H9 (cell line): ENCODE results near the gene DSTN. TPM values are rescaled to one million over a fixed set of nuclear protein-coding genes. Genes with fewer than 3 reads are reported as not detected.

Source experiments
- DNase-seq: peaks from one replicate; pipeline ENCODE4 v3.0.0-alpha.2; 2017
- H2AFZ ChIP-seq: one replicate; pipeline ENCODE4 v1.6.1; 2013; ENCODE audit warnings: mild to moderate bottlenecking, low read length, control low read depth, moderate library complexity
- H2AK5ac ChIP-seq: 2 replicates; pipeline ENCODE4 v1.6.1; 2013; ENCODE audit warnings: low read length, control low read depth, mixed read lengths; ENCODE audit not compliant: insufficient read length
- H2BK120ac ChIP-seq: one replicate; pipeline ENCODE4 v1.6.1; 2013; ENCODE audit warnings: low read depth, mild to moderate bottlenecking, low read length, control low read depth, inconsistent platforms; ENCODE audit not compliant: poor library complexity, severe bottlenecking
- H2BK12ac ChIP-seq: 2 replicates; pipeline ENCODE4 v1.6.1; 2013; ENCODE audit warnings: low read length, control low read depth, mixed read lengths, low read depth; ENCODE audit not compliant: insufficient read length
- H2BK15ac ChIP-seq: 2 replicates; pipeline ENCODE4 v1.6.1; 2013; ENCODE audit warnings: low read depth, low read length, control low read depth
- H2BK20ac ChIP-seq: one replicate; pipeline ENCODE4 v1.6.1; 2013; ENCODE audit warnings: low read depth, mild to moderate bottlenecking, low read length, control low read depth, inconsistent platforms; ENCODE audit not compliant: poor library complexity, severe bottlenecking
- H2BK5ac ChIP-seq: 2 replicates; pipeline ENCODE4 v1.6.1; 2013; ENCODE audit warnings: low read length, control low read depth, mixed read lengths; ENCODE audit not compliant: insufficient read length
- H3K14ac ChIP-seq: 2 replicates; pipeline ENCODE4 v1.6.1; 2013; ENCODE audit warnings: low read length, control low read depth; ENCODE audit not compliant: insufficient read depth
- H3K18ac ChIP-seq: 2 replicates; pipeline ENCODE4 v1.6.1; 2013; ENCODE audit warnings: low read depth, mild to moderate bottlenecking, mixed read lengths, low read length, control low read depth; ENCODE audit not compliant: insufficient read length
- H3K23ac ChIP-seq: 2 replicates; pipeline ENCODE4 v1.6.1; 2013; ENCODE audit warnings: low read length, control low read depth, mixed read lengths, low read depth; ENCODE audit not compliant: insufficient read length
- H3K23me2 ChIP-seq: 2 replicates; pipeline ENCODE4 v1.6.1; 2013; ENCODE audit warnings: low read depth, mild to moderate bottlenecking, mixed read lengths, low read length, control low read depth; ENCODE audit not compliant: insufficient read length, poor library complexity, severe bottlenecking
- H3K27ac ChIP-seq: 2 replicates; pipeline ENCODE4 v1.5.1; 2013; ENCODE audit warnings: low read length, control low read depth, mixed read lengths, low read depth; ENCODE audit not compliant: insufficient read length
- H3K27me3 ChIP-seq: 2 replicates; pipeline ENCODE4 v1.6.1; 2013; ENCODE audit warnings: low read length, control low read depth, inconsistent platforms; ENCODE audit not compliant: insufficient read depth
- H3K4ac ChIP-seq: 2 replicates; pipeline ENCODE4 v1.6.1; 2013; ENCODE audit warnings: low read depth, mild to moderate bottlenecking, control low read depth, inconsistent platforms, low read length, moderate library complexity
- H3K4me1 ChIP-seq: 2 replicates; pipeline ENCODE4 v1.6.1; 2013; ENCODE audit warnings: low read length, control low read depth, inconsistent platforms; ENCODE audit not compliant: insufficient read depth
- H3K4me2 ChIP-seq: 2 replicates; pipeline ENCODE4 v1.6.1; 2013; ENCODE audit warnings: low read length, control low read depth, mixed read lengths; ENCODE audit not compliant: insufficient read length, insufficient read depth
- H3K56ac ChIP-seq: 2 replicates; pipeline ENCODE4 v1.6.1; 2013; ENCODE audit warnings: low read depth, mild to moderate bottlenecking, mixed read lengths, low read length, control low read depth; ENCODE audit not compliant: insufficient read length
- H3K79me1 ChIP-seq: 2 replicates; pipeline ENCODE4 v1.6.1; 2013; ENCODE audit warnings: low read depth, mild to moderate bottlenecking, moderate library complexity, low read length, control low read depth, inconsistent platforms; ENCODE audit not compliant: insufficient read depth, poor library complexity, severe bottlenecking
- H3K79me2 ChIP-seq: 2 replicates; pipeline ENCODE4 v1.6.1; 2013; ENCODE audit warnings: low read length, control low read depth, inconsistent platforms; ENCODE audit not compliant: insufficient read depth
- H3K9ac ChIP-seq: 2 replicates; pipeline ENCODE4 v1.6.1; 2013; ENCODE audit warnings: low read length, control low read depth, mixed read lengths; ENCODE audit not compliant: insufficient read length; ENCODE audit errors: extremely low read depth
- H3K9me3 ChIP-seq: one replicate; pipeline ENCODE4 v1.6.1; 2013; ENCODE audit warnings: low read depth, low read length, inconsistent platforms; ENCODE audit not compliant: control insufficient read depth
- H3T11ph ChIP-seq: one replicate; pipeline ENCODE4 v1.6.1; 2013; ENCODE audit warnings: mild to moderate bottlenecking, low read length, control low read depth, inconsistent platforms
- H4K20me1 ChIP-seq: one replicate; pipeline ENCODE4 v1.6.1; 2013; ENCODE audit not compliant: control insufficient read depth, insufficient read length, insufficient read depth
- H4K5ac ChIP-seq: 2 replicates; pipeline ENCODE4 v1.6.1; 2013; ENCODE audit warnings: low read depth, mild to moderate bottlenecking, mixed read lengths, low read length, control low read depth; ENCODE audit not compliant: insufficient read length
- H4K8ac ChIP-seq: replicated peaks from 2 replicates; pipeline ENCODE4 v1.6.1; 2013; ENCODE audit warnings: low read length, control low read depth, mixed read lengths, low read depth; ENCODE audit not compliant: insufficient read length
- H4K91ac ChIP-seq: 2 replicates; pipeline ENCODE4 v1.6.1; 2013; ENCODE audit warnings: low read depth, mild to moderate bottlenecking, moderate library complexity, mixed read lengths, low read length, control low read depth; ENCODE audit not compliant: insufficient read length
- H3K27ac Mint-ChIP-seq, 3 experiments: 2 replicates in 2 of 3; 3 replicates in 1 of 3; pipeline ENCODE4 v1.8.0; 2020 to 2021; ENCODE audit warnings: mixed read lengths in 3 of 3, mild to moderate bottlenecking in 1 of 3, moderate library complexity in 1 of 3
- H3K27me3 Mint-ChIP-seq: 2 replicates; pipeline ENCODE4 v1.8.0; 2021; ENCODE audit warnings: low read depth, mild to moderate bottlenecking, moderate library complexity, mixed read lengths
- H3K36me3 Mint-ChIP-seq, 3 experiments: 2 replicates in 2 of 3; 3 replicates in 1 of 3; pipeline ENCODE4 v1.8.0; 2020 to 2021; ENCODE audit warnings: low read depth in 3 of 3, mixed read lengths in 3 of 3; ENCODE audit not compliant: insufficient read depth in 1 of 3
- H3K4me1 Mint-ChIP-seq, 2 experiments: 2 replicates each; pipeline ENCODE4 v1.8.0; 2020; ENCODE audit warnings: mixed read lengths in 2 of 2
- H3K4me3 Mint-ChIP-seq, 2 experiments: 2 replicates in 1 of 2; 3 replicates in 1 of 2; pipeline ENCODE4 v1.8.0; 2020 to 2021; ENCODE audit warnings: mild to moderate bottlenecking in 2 of 2, mixed read lengths in 2 of 2, moderate library complexity in 1 of 2
- H3K9me3 Mint-ChIP-seq, 2 experiments: 2 replicates in 1 of 2; 3 replicates in 1 of 2; pipeline ENCODE4 v1.8.0; 2020; ENCODE audit warnings: mild to moderate bottlenecking in 2 of 2, mixed read lengths in 2 of 2, moderate library complexity in 1 of 2
- WGBS: extraction: QIAGEN DNeasy Blood & Tissue Kit; methylation state at CpG from one replicate; pipeline ENCODE4 v1.1.7; 2013; ENCODE audit warnings: missing lambda C conversion rate, low lambda C conversion rate, mixed read lengths; ENCODE audit not compliant: insufficient read length; ENCODE audit errors: extremely low coverage; 5-methylcytosine and 5-hydroxymethylcytosine counted together
- total RNA-seq: library from RNA; stranded (reverse); gene quantifications from 2 replicates; pipeline ENCODE4 v1.2.1, GENCODE V29; 2021
- TF ChIP-seq, protein P1 (sequence below): fragments of 200-600 bp; sonication (generic); conservative IDR thresholded peaks from 3 replicates; pipeline ENCODE4 v1.8.0; 2021; ENCODE audit warnings: antibody characterized with exemption, mild to moderate bottlenecking

DSTN gene
- total RNA-seq, 1 experiment from 2014 or later = 145 TPM

- no peaks in the 10 kb centered on the region for H3K9me3 ChIP-seq
- no peak overlapping the region for H3K56ac ChIP-seq
- H3K14ac ChIP-seq = no peak overlapping the region
- H3K4ac ChIP-seq = no peak overlapping the region
- no peak overlapping the region for H3T11ph ChIP-seq
- no peaks in the 10 kb centered on the region for H3K23me2 ChIP-seq
- no peak overlapping the region for H3K18ac ChIP-seq
- no peak overlapping the region for H2AFZ ChIP-seq
- no peaks in the 10 kb centered on the region for H4K20me1 ChIP-seq
- no peak overlapping the region for H2BK20ac ChIP-seq
- Mint-ChIP-seq H3K4me1 (peaks cover 7 to 14% of the 10 kb centered on the region in 2 experiments), H3K27ac (peak overlapping the region in 2 of 3 experiments; percentile 49 to 80; a peak in 1 of 7 replicates), H3K9me3 (no peaks in the 10 kb centered on the region), H3K27me3 (no peaks in the 10 kb centered on the region; the same call in 1 of the 2 replicates), H3K36me3 (peaks cover 11 to 37% (median 30%) of the 10 kb centered on the region in 3 experiments; a peak in 6 of 7 replicates), H3K4me3 (no peak overlapping the region)
- TF ChIP-seq, protein P1, sequence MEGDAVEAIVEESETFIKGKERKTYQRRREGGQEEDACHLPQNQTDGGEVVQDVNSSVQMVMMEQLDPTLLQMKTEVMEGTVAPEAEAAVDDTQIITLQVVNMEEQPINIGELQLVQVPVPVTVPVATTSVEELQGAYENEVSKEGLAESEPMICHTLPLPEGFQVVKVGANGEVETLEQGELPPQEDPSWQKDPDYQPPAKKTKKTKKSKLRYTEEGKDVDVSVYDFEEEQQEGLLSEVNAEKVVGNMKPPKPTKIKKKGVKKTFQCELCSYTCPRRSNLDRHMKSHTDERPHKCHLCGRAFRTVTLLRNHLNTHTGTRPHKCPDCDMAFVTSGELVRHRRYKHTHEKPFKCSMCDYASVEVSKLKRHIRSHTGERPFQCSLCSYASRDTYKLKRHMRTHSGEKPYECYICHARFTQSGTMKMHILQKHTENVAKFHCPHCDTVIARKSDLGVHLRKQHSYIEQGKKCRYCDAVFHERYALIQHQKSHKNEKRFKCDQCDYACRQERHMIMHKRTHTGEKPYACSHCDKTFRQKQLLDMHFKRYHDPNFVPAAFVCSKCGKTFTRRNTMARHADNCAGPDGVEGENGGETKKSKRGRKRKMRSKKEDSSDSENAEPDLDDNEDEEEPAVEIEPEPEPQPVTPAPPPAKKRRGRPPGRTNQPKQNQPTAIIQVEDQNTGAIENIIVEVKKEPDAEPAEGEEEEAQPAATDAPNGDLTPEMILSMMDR = no peak
- no peak overlapping the region for H2BK15ac ChIP-seq
- H3K4me1 ChIP-seq = no peaks in the 10 kb centered on the region
- H2AK5ac ChIP-seq = no peak overlapping the region
- no peak overlapping the region for H2BK12ac ChIP-seq
- no peak overlapping the region for H4K8ac ChIP-seq
- H2BK120ac ChIP-seq = no peak overlapping the region
- H3K27me3 ChIP-seq = no peaks in the 10 kb centered on the region
- H3K9ac ChIP-seq = no peak overlapping the region
- no peak overlapping the region for H3K27ac ChIP-seq
- H3K79me2 ChIP-seq = no peaks in the 10 kb centered on the region
- no peak overlapping the region for H4K5ac ChIP-seq
- no peak overlapping the region for H3K23ac ChIP-seq
- no peak overlapping the region for H3K4me2 ChIP-seq
- no peaks in the 10 kb centered on the region for H3K79me1 ChIP-seq
- no peak for DNase-seq
- H4K91ac ChIP-seq = no peak overlapping the region
- no CpG with 5 or more reads among the region's 32 CpGs for WGBS
- no peak overlapping the region for H2BK5ac ChIP-seq
Measured at GRCh38 chr20:17614812-17615644, 45.2 kb downstream of the DSTN start.
